Endothelial cell of umbilical vein (primary cell): ENCODE results near the gene RNF111. TPM values are rescaled to one million over a fixed set of nuclear protein-coding genes. Genes with fewer than 3 reads are reported as not detected.

Experiments
- BruUV-seq: library from RNA; stranded (reverse); fragments of 400-500 nt; replicated peaks from 2 replicates; lab custom pipeline; 2021; lab: Mats Ljungman, UMichigan
- CTCF ChIA-PET: fragments of 300-600, 350-600 bp; sonication (Branson Sonifier 250); formaldehyde crosslinking; loops from one replicate; lab custom pipeline; 2021; ENCODE audit warnings: antibody characterized with exemption, inconsistent platforms; lab: Charles Lee
- POLR2A ChIA-PET: fragments of 300-600, 350-600 bp; sonication (Branson Sonifier 250); formaldehyde crosslinking; loops from one replicate; lab custom pipeline; 2021; ENCODE audit warnings: antibody characterized with exemption, inconsistent platforms; lab: Charles Lee
- DNase-seq: peaks from one replicate; pipeline ENCODE4 v3.0.0-alpha.2; 2011; ENCODE audit warnings: low read depth, low spot score
- FAIRE-seq: peaks from 2 replicates; lab custom pipeline; 2011; peaks lifted over from hg19 to GRCh38; lab: Jason Lieb, UNC
- H2AFZ ChIP-seq: 2 replicates; pipeline ENCODE4 v1.6.0; 2012; ENCODE audit warnings: low read depth, low read length, control low read depth, inconsistent platforms
- H3K27ac ChIP-seq: 2 replicates; pipeline ENCODE4 v1.5.1; 2011; ENCODE audit warnings: low read depth, mild to moderate bottlenecking, control low read depth, low read length, moderate library complexity; ENCODE audit not compliant: insufficient read depth
- H3K27me3 ChIP-seq, 2 experiments: 2 replicates each; pipeline versions ENCODE4 v1.6.0 to v1.6.1; 2011; ENCODE audit warnings: low read length in 2 of 2, mixed read lengths in 1 of 2; ENCODE audit not compliant: control insufficient read depth in 2 of 2, insufficient read depth in 2 of 2
- H3K36me3 ChIP-seq, 2 experiments: 2 replicates in 1 of 2; 3 replicates in 1 of 2; pipeline ENCODE4 v1.5.1; 2011; ENCODE audit warnings: low read length in 2 of 2, mild to moderate bottlenecking in 1 of 2, moderate library complexity in 1 of 2; ENCODE audit not compliant: control insufficient read depth in 2 of 2, insufficient read depth in 2 of 2; ENCODE audit errors: extremely low read depth in 1 of 2
- H3K4me1 ChIP-seq: 3 replicates; pipeline ENCODE4 v1.5.1; 2011; ENCODE audit warnings: mild to moderate bottlenecking, low read length; ENCODE audit not compliant: control insufficient read depth, insufficient read depth; ENCODE audit errors: extremely low read depth
- H3K4me2 ChIP-seq: 2 replicates; pipeline ENCODE4 v1.6.1; 2011; ENCODE audit warnings: low read length, control low read depth, mixed read lengths; ENCODE audit not compliant: insufficient read depth
- H3K4me3 ChIP-seq, 3 experiments: fragments of 200-600 bp in 1 of 3; sonication (generic), shearing (Covaris generic) in 1 of 3; replicated peaks in 1 of 3; 2 replicates each; pipeline ENCODE4 v1.5.1; 2011 to 2016; ENCODE audit warnings: control low read depth in 3 of 3, low read length in 3 of 3, mild to moderate bottlenecking in 2 of 3, inconsistent platforms in 1 of 3, low read depth in 1 of 3, moderate library complexity in 1 of 3; ENCODE audit not compliant: insufficient read depth in 1 of 3
- H3K79me2 ChIP-seq: 2 replicates; pipeline ENCODE4 v1.6.0; 2012; ENCODE audit warnings: low read length, inconsistent platforms; ENCODE audit not compliant: control insufficient read depth, insufficient read depth
- H3K9ac ChIP-seq: replicated peaks from 2 replicates; pipeline ENCODE3; 2011; ENCODE audit warnings: low read length, control low read depth; ENCODE audit not compliant: insufficient read depth; ENCODE audit errors: extremely low read depth
- H3K9me1 ChIP-seq: replicated peaks from 3 replicates; pipeline ENCODE4 v1.6.0; 2011; ENCODE audit warnings: mild to moderate bottlenecking, low read length; ENCODE audit not compliant: control insufficient read depth, insufficient read depth; ENCODE audit errors: extremely low read depth
- H3K9me3 ChIP-seq: replicated peaks from 2 replicates; pipeline ENCODE4 v1.5.1; 2012; ENCODE audit warnings: low read length, inconsistent platforms; ENCODE audit not compliant: control insufficient read depth, insufficient read depth
- H4K20me1 ChIP-seq: replicated peaks from 2 replicates; pipeline ENCODE3; 2011; ENCODE audit warnings: mild to moderate bottlenecking, low read length; ENCODE audit not compliant: control insufficient read depth, insufficient read depth; ENCODE audit errors: extremely low read depth
- EZH2 ChIP-seq: IDR thresholded peaks from 2 replicates; pipeline ENCODE4 v1.6.1; 2012; ENCODE audit warnings: borderline replicate concordance, low read depth, mild to moderate bottlenecking, moderate library complexity, low read length, inconsistent platforms; ENCODE audit not compliant: severe bottlenecking
- FOS ChIP-seq: IDR thresholded peaks from 2 replicates; pipeline ENCODE4 v1.6.1; 2011; ENCODE audit warnings: mild to moderate bottlenecking, low read length, moderate library complexity, borderline replicate concordance; ENCODE audit not compliant: insufficient read depth
- GATA2 ChIP-seq: IDR thresholded peaks from 2 replicates; pipeline ENCODE4 v1.7.0; 2011; ENCODE audit warnings: low read depth, mild to moderate bottlenecking, moderate library complexity, mixed read lengths, low read length; ENCODE audit not compliant: insufficient read length, insufficient read depth
- JUN ChIP-seq: IDR thresholded peaks from 2 replicates; pipeline ENCODE4 v1.6.1; 2011; ENCODE audit warnings: borderline replicate concordance, low read depth; ENCODE audit not compliant: insufficient read length, insufficient read depth
- MYC ChIP-seq: IDR thresholded peaks from one replicate; pipeline ENCODE4 v1.6.1; 2011; ENCODE audit warnings: mild to moderate bottlenecking, low read depth, low read length
- POLR2A ChIP-seq: IDR thresholded peaks from 2 replicates; pipeline ENCODE4 v1.6.1; 2012; ENCODE audit warnings: low read depth, mild to moderate bottlenecking, control low read depth, low read length
- POLR2AphosphoS5 ChIP-seq: IDR thresholded peaks from 2 replicates; pipeline ENCODE4 v1.6.1; 2012; ENCODE audit warnings: low read depth, mild to moderate bottlenecking, control low read depth, low read length, moderate library complexity; ENCODE audit not compliant: insufficient read depth
- dilution Hi-C: fragments of 300-500 bp; cut with MboI; formaldehyde crosslinking; loops from one replicate; pipeline ENCODE4 v1.15.0; 2019; ENCODE audit warnings: low sequenced_read_pairs; ENCODE audit not compliant: extremely low pct_ligation_motif_present
- intact Hi-C: fragments of 100-400 bp; cut with micrococcal nuclease; formaldehyde crosslinking; loops from one replicate; pipeline ENCODE4 v1.10.0; 2022
- polyA plus RNA-seq, 4 experiments: library from polyadenylated mRNA; depleted of rRNA in 3 of 4; stranded (reverse) in 3 of 4; unstranded in 1 of 4; fragments of >200 nt; gene quantifications; 2 replicates each; pipeline versions ENCODE4 v1.2.1 to v1.2.3, GENCODE V29; 2011 to 2012; ENCODE audit warnings: missing spikeins in 1 of 4
- total RNA-seq: library from RNA; stranded (reverse); gene quantifications from 2 replicates; pipeline ENCODE4 v1.2.3, GENCODE V29; 2021
- TF ChIP-seq, protein P1 (sequence below): IDR thresholded peaks from 2 replicates; pipeline ENCODE4 v1.6.1; 2011; ENCODE audit not compliant: insufficient read depth, insufficient read length
- TF ChIP-seq, protein P2 (sequence below), 2 donors: IDR thresholded peaks; 1 replicate in 1 of 2; 2 replicates in 1 of 2; pipeline ENCODE4 v1.5.1; 2011; ENCODE audit warnings: low read length in 2 of 2, mild to moderate bottlenecking in 2 of 2, moderate library complexity in 2 of 2, control low read depth in 1 of 2, inconsistent platforms in 1 of 2, low read depth in 1 of 2; ENCODE audit not compliant: insufficient read depth in 1 of 2; ENCODE audit errors: extremely low read depth in 1 of 2

The RNF111 gene
- total and polyA plus RNA-seq, 2 donors (not counting 3 experiments of a cell fraction or from before 2014, with no cell fraction given) = 22.3 to 42.6 TPM

DNA sequence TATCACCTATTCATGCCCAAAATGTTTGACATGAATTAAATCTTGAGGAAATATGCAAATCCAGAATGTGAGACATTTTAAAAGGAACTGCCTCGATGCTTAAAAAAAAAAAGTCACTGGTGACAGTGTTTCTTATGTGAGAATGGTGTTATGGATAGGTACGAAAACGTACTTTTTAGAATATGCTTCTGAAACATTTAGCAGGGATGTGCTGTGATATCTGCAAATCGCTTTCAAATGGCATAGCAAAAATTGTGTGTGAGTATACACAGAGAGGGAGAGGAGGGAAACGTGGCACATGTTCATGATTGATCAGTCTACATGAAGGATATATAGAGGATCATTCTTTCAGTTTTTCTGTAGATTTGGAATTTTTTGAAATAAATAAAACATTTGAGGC, 133.5 kb downstream of the RNF111 start:
- Histone ChIP-seq H3K27me3 (no peaks in the 10 kb centered on the region), H3K27ac (no peak overlapping the region), H3K4me1 (no peaks in the 10 kb centered on the region), H3K9me3 (no peaks in the 10 kb centered on the region), H4K20me1 (no peaks in the 10 kb centered on the region), H3K4me2 (no peak overlapping the region), H3K9me1 (no peaks in the 10 kb centered on the region), H3K36me3 (peaks cover 6 to 19% of the 10 kb centered on the region in 2 experiments), H3K4me3 (no peak overlapping the region), H3K79me2 (peaks cover 8% of the 10 kb centered on the region), H2AFZ (no peak overlapping the region), H3K9ac (no peak overlapping the region)
- no peak for FAIRE-seq
- intact Hi-C loops (no loop called here), dilution Hi-C loops (no loop called here)
- POLR2A ChIA-PET = no interaction called here
- TF ChIP-seq FOS = no peak
- no peak for TF ChIP-seq GATA2
- TF ChIP-seq POLR2A = no peak
- TF ChIP-seq, protein P1, sequence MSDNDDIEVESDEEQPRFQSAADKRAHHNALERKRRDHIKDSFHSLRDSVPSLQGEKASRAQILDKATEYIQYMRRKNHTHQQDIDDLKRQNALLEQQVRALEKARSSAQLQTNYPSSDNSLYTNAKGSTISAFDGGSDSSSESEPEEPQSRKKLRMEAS = no peak
- TF ChIP-seq, protein P2, sequence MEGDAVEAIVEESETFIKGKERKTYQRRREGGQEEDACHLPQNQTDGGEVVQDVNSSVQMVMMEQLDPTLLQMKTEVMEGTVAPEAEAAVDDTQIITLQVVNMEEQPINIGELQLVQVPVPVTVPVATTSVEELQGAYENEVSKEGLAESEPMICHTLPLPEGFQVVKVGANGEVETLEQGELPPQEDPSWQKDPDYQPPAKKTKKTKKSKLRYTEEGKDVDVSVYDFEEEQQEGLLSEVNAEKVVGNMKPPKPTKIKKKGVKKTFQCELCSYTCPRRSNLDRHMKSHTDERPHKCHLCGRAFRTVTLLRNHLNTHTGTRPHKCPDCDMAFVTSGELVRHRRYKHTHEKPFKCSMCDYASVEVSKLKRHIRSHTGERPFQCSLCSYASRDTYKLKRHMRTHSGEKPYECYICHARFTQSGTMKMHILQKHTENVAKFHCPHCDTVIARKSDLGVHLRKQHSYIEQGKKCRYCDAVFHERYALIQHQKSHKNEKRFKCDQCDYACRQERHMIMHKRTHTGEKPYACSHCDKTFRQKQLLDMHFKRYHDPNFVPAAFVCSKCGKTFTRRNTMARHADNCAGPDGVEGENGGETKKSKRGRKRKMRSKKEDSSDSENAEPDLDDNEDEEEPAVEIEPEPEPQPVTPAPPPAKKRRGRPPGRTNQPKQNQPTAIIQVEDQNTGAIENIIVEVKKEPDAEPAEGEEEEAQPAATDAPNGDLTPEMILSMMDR (IDR thresholded peaks at IDR 0.05; ENCODE audit: extremely low read depth in 1 of 2, insufficient read depth in 1 of 2, low read depth in 1 of 2, low read length in 2 of 2) = no peak
- TF ChIP-seq MYC = no peak
- TF ChIP-seq POLR2AphosphoS5 = no peak
- no peak for TF ChIP-seq EZH2
- no peak for TF ChIP-seq JUN
- DNase-seq = no peak
- CTCF ChIA-PET = no interaction called here
- no TSS peak for BruUV-seq
